ENCODE data around the gene DGKD. TPM values are rescaled to one million over a fixed set of nuclear protein-coding genes. Genes with fewer than 3 reads are reported as not detected.
A peak's percentile ranks its signal among the peaks of the same experiment; 100 is the strongest.

DGKD gene
- total RNA-seq, 6 donors from 2014 or later, result 50.0 to 141 (median 75.6) TPM

- 57 to 65% methylated on average over 4 of the region's 4 CpGs for WGBS, 2 donors
- peak; percentile 73 to 78 for ATAC-seq (ENCODE audit: low FRiP score in 2 of 2)
- no peak overlapping the region for H3K4me3 ChIP-seq
These were observed 132.7 kb downstream of the DGKD start for GRCh38 chr2:233486778-233487552.

GRCh38 chr2:233487748-233488345 lies 133.6 kb downstream of the DGKD start:
- Histone ChIP-seq H3K27me3 (no peaks in the 10 kb centered on the region), H3K36me3 (peaks cover 8 to 80% (median 31%) of the 10 kb centered on the region in 4 donors), H3K4me1 (peaks cover 0 to 21% (median 11%) of the 10 kb centered on the region in 4 donors), H3K4me3 (no peak overlapping the region), H3K27ac (peak overlapping the region; percentile 63 to 74 (median 70)), H3K9me3 (no peaks in the 10 kb centered on the region)
- no peak for ATAC-seq (ENCODE audit: low FRiP score in 2 of 2)
- DNase-seq, result no peak
- TF ChIP-seq EP300 (IDR thresholded peaks at IDR 0.05) (no peak), POLR2AphosphoS5 (IDR thresholded peaks at IDR 0.05) (no peak), POLR2A (IDR thresholded peaks at IDR 0.05) (no peak), CTCF (IDR thresholded peaks at IDR 0.05) (no peak)
- WGBS, 2 donors, result 62 to 70% methylated on average over 9 of the region's 9 CpGs

More at GRCh38 chr2:233486778-233487552, 132.7 kb downstream of the DGKD start:
- DNase-seq, result peak in 1 of 2 donors; percentile 53
- H3K9me3 ChIP-seq, result no peaks in the 10 kb centered on the region
- no peaks in the 10 kb centered on the region for H3K27me3 ChIP-seq
- TF ChIP-seq CTCF (IDR thresholded peaks at IDR 0.05), result no peak
- peak in 2 of 4 donors; percentile 74 to 92 for TF ChIP-seq EP300 (IDR thresholded peaks at IDR 0.05)
- peaks cover 0 to 21% (median 13%) of the 10 kb centered on the region in 4 donors for H3K4me1 ChIP-seq
- peak overlapping the region; percentile 57 to 89 (median 76) for H3K27ac ChIP-seq
- H3K36me3 ChIP-seq, result peaks cover 0 to 80% (median 28%) of the 10 kb centered on the region in 4 donors

GRCh38 chr2:233489143-233489542 lies 134.8 kb downstream of the DGKD start:
- no peak for TF ChIP-seq CTCF (IDR thresholded peaks at IDR 0.05)
- no peak for TF ChIP-seq EP300 (IDR thresholded peaks at IDR 0.05)
- no peak for TF ChIP-seq POLR2AphosphoS5 (IDR thresholded peaks at IDR 0.05)
- H3K9me3 ChIP-seq, result no peaks in the 10 kb centered on the region
- WGBS, 2 donors, result 81 to 88% methylated on average over 10 of the region's 10 CpGs
- DNase-seq, result peak in 1 of 2 donors; percentile 10
- peak overlapping the region; percentile 63 to 74 (median 70) for H3K27ac ChIP-seq
- no peak for ATAC-seq (ENCODE audit: low FRiP score in 2 of 2)
- no peaks in the 10 kb centered on the region for H3K27me3 ChIP-seq
- no peak overlapping the region for H3K4me3 ChIP-seq
- H3K4me1 ChIP-seq, result peaks cover 0 to 21% (median 10%) of the 10 kb centered on the region in 4 donors
- H3K36me3 ChIP-seq, result peaks cover 8 to 73% (median 29%) of the 10 kb centered on the region in 4 donors

GRCh38 chr2:233489666-233490065 lies 135.4 kb downstream of the DGKD start:
- no peak overlapping the region for H3K4me3 ChIP-seq
- 84 to 95% methylated on average over 6 of the region's 6 CpGs for WGBS, 2 donors
- peak in 1 of 2 donors; percentile 81 for ATAC-seq (ENCODE audit: low FRiP score in 2 of 2)
- H3K4me1 ChIP-seq, result peaks cover 0 to 21% (median 10%) of the 10 kb centered on the region in 4 donors
- H3K36me3 ChIP-seq, result peaks cover 8 to 67% (median 26%) of the 10 kb centered on the region in 4 donors
- DNase-seq, result no peak
- TF ChIP-seq POLR2AphosphoS5 (IDR thresholded peaks at IDR 0.05) (no peak), POLR2A (IDR thresholded peaks at IDR 0.05) (no peak), CTCF (IDR thresholded peaks at IDR 0.05) (no peak), EP300 (IDR thresholded peaks at IDR 0.05) (no peak)
- H3K27ac ChIP-seq, result peak overlapping the region in 1 of 4 donors; percentile 74
- no peaks in the 10 kb centered on the region for H3K27me3 ChIP-seq
- no peaks in the 10 kb centered on the region for H3K9me3 ChIP-seq
